Measurements from ENCODE around the gene LRRC4C.
"Not testable (repeated sequence)": the region's sequence is repeated elsewhere in the genome, so short reads cannot be mapped to it uniquely, and the experiment has no call there.

The LRRC4C gene

DNA sequence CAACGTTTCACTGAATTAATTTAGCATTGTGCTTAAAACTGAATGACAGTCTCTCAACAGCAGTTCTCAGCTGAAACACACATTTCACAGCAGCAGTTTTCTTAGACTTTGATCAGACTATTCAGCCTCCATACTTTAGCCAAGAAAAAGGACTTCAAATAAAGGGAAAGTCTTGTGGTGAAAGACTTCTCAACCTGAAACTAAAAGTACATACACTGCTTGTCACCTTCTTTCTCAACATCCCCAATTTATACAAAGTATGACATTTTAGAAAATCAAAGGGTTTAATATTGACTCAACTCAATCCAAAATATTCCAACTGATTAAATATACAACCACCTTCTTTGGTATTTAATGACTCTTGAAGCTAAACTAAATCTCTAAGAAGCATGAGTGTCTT is 419.0 kb downstream of the LRRC4C start:
- no peak for DNase-seq (ENCODE audit: low read depth in 1 of 2, low spot score in 1 of 2)

DNA sequence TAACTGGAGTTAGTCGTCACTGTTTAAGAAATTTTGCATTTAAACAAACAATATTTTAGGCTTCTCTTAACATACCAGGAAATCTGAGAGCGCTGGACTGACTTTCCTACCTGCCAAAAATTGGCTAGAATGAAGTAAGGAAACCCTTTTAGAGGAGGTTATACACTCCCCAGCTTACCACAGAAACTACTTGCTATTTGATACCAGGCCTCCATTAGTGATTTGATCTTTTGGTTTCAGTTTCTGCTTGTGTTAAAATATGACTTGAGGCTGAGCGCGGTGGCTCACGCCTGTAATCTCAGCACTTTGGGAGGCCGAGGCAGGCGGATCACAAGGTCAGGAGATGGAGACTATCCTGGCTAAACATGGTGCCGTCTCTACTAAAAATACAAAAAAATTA is 419.9 kb downstream of the LRRC4C start:
- no peak for DNase-seq (ENCODE audit: low read depth in 1 of 2, low spot score in 1 of 2)

DNA sequence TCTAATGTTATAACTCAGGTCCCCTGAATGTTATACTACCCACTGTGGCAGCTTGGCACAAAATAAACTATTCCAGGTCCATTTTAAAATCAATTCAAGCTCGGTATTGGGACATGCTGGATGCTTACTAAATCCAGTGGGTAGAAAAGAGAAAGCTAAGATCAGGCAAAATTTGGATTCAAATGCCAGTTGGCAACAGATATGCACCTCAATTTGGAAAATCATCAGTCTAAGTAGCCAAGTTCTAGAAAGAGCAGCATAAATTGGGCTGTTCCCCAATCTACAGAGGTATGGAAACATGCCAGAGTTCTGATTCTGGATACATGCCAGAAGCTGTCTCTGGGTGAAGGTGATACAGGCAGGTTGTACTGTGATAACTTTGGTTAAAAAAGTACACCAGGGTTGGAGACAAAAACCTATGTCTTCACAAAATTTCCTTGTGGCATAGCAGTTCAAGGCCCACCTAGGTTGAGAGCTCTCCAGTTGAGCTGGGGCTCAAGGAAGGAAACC is 427.8 kb downstream of the LRRC4C start:
- DNase-seq (ENCODE audit: low read depth in 1 of 2, low spot score in 1 of 2), result no peak

DNA sequence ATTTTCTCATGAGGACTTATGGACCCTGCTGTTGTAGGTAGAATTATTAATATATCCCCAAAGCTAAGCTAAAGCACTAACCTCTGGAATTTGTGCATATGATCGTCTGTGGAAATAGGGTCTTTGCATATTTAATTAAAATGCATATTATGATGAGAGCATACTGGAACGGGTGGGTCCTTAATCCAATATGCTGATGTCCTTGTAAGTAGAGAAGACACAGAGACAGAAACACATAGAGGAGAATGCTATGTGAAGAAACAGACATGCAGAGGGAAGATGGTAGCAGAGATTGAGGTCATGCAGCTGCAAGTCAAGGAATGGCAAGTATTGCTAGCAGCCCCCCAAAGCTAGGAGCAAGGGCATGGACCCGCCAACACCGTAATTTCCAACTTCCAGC is 439.2 kb downstream of the LRRC4C start:
- no peak for DNase-seq (ENCODE audit: low read depth in 1 of 2, low spot score in 1 of 2)

DNA sequence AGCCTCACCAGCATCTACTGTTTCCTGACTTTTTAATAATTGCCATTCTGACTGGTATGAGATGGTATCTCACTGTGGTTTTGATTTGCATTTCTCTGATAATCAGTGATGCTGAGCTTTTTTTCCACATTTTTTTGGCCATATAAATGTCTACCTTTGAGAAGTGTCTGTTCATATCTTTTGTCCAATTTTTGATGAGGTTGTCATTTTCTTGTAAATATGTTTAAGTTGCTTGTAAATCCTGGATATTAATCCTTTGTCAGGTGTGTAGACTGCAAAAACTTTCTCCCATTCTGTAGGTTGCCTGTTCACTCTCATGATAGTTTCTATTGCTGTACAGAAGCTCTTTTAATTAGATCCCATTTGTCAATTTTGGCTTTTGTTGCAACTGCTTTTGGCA is 439.8 kb downstream of the LRRC4C start:
- not testable (repeated sequence) for DNase-seq (ENCODE audit: low read depth in 1 of 2, low spot score in 1 of 2)

DNA sequence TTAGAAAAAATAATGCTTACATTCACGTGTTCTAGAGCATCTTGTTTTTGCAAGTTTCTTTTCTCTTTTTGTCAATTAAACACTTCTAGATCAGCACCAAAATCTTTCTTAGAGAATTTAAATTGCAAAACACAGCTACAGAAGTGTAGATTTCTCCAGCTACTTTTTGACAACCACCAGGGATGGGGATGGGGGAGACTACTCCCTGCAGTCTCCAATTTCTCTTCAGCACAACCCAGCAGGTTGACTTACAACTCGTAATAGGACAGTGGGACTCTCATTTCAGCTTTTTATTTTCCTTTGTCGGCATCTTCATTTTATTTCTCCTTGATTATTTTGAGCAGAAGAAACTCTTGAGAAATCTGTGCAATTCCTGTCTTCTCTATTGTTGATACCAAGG is 441.2 kb downstream of the LRRC4C start:
- DNase-seq (ENCODE audit: low read depth in 1 of 2, low spot score in 1 of 2), result no peak

DNA sequence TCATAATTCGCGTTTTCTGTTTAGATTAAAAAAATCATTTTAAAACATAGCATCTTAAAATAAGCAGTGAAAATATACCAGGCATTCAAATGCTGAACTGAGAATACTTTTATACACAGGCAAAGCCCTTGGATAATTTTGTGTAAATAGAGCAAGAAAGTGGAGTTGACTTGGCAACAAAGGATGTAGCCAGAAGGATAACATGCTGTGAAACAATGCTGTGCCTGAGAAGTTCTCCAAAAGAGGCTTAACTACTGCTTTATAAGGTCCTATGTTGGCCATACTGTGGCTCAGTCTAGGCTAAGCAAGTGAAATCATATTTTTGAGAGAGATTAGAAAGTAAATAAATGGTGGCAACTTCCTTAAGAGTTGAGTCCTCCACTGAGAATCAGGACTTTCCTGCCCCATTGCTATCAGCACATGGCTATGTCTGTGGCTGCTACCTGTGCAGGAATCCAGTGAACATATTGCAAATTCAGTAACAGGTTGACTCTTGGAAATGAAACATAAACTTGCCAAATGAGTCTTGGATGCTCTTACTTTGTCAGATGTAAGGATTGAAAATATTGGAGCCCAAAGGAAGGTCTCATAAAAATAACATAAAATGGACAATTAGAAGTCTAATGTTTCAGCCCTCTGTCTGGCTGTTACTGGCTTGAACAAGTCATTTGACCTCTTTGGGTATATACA is 448.9 kb downstream of the LRRC4C start:
- no peak for DNase-seq (ENCODE audit: low read depth in 1 of 2, low spot score in 1 of 2)

DNA sequence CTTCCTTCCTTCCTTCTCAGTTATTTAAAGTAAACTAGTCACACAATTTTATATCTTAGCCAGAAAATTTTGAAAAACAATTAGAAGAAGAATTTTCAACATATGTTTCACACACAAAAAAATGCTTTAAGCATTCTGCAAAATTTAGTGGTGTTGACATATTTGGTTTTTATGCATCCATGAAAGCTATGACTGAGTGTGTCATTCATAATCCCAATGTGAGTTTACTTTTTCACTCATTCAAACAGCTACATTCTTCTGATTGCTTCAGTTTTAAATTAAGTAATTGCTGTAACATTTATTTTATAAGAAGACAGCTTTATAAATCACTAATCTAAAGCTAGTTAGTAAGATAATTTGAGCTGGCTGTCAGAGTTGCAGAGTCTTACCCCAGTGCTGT is 453.5 kb downstream of the LRRC4C start:
- no peak for DNase-seq (ENCODE audit: low read depth in 1 of 2, low spot score in 1 of 2)

DNA sequence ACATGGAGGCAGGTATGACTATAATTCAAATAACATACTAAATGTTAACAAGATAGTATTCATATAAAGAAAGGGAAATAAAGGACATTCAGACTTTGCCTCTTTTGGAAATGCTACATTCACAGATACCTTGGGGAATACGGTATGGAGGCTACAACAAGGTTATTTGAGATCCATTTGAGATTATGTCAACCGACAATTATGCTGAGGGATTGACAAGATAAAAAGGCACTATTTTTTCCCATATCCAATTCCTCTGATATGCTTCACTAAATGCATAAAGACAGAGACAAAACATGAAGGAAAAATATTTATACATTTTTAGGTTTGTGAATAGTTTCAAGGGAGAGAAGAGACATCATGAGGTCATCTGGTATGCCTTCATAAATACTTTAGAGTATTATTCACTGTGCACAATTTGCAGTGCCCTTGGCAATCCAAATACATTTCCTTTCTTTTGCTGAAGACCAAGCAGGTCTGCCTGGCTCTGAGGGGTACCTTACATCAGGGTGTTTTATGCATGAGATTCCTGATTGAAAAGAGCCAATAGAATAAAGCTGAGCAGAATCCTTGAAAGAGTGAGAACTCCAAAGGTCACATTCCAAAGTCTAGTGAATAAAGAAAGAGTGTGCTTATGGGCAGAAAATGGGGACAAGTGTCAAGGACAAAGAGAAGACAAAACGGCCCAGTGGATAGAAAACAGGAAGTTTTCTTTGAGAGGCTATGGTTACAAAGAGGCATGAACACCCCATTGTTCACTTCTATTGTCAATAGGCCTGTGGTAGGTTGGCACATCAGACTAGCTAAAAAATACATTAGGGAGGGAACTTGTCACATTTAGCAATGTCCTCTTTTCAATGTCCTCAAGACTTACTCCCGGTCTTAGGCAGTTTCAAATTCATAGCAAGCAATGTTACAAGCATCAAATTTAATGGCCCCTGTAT is 455.8 kb downstream of the LRRC4C start:
- DNase-seq (ENCODE audit: low read depth in 1 of 2, low spot score in 1 of 2), result no peak

DNA sequence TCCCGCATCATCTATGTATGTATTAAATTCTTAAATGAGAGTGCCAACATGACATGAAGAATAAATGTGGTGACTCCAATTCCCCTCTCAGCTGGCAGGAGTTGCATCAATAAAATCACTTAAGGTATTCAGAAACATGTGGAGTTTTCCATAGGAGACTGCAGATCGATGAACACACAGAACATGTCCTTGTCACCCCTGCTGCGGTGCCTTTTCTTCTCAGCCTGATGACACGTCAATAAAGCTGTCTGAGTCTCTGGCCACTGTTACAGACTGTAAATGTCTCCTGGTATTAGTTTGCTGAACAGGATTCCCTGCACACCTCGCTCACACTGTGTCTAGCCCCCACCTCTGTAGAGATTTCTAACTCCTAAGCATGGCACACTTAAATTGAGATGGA is 460.5 kb downstream of the LRRC4C start:
- no peak for DNase-seq (ENCODE audit: low read depth in 1 of 2, low spot score in 1 of 2)

DNA sequence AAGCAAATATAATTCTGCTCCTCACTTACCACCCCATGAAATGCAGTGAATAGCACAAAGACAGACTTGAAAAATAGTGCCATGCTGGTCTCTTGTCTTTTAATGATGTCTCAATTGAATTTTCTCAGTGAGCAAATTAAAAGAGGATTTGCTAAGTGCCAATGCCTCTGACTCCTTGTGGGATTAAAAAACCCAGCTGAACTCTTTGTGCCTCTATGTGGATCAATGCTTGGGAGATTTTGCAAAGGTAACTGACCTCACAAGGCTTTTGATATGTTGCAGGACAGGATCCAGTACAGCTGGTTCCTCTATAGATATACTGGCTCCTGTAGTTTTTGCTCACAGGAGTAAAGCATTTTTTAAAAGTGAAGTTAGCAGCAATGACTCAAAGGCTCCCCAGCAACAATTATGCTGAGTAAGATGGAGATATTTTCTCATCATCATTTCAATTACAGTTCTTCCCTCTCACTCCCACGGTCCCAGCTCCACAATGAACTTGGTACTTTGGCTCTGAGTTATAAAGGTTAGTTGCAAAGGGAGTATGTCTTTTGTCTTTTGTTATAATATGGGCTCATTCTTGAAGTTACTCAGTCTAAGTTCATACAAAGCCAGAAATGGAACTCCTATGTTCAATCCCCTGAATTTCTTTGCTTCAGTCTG is 471.5 kb downstream of the LRRC4C start:
- no peak for DNase-seq (ENCODE audit: low read depth in 1 of 2, low spot score in 1 of 2)

DNA sequence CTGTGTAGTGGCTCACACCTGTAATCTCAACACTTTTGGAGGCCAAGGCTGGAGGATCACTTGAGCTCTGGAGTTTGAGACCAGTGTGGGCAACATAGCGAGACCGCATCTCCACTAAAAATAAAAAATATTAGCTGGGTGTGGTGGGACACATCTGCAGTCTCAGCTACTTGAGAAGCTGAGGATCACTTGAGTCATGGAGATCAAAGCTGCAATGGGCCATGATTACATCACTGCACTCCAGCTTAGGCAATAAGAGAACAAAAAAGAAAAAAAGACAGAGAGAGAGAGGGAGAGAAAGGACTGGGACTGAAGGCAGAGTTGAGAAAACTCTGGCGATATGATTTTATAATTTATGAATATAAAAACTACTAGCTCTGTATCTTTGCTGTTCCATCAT is 473.1 kb downstream of the LRRC4C start:
- DNase-seq (ENCODE audit: low read depth in 1 of 2, low spot score in 1 of 2), result no peak

DNA sequence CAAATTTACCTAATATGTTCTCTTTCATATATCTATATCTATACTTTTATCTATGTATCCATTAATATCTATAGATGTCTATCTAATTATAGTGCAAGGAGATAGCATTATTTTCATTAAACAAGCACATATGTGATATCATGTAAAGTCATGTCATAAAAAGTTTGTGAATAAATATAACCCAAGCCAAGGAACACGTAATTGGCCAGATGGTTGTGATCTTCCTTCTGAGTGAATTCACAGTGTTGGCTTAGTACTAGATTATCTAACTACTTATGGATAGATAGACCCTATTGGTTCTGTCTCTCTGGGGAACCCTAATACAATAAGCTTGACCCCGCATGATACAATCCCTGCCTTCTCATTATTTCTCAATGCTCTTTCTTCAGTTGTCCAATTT is 484.4 kb downstream of the LRRC4C start:
- DNase-seq (ENCODE audit: low read depth in 1 of 2, low spot score in 1 of 2), result no peak

DNA sequence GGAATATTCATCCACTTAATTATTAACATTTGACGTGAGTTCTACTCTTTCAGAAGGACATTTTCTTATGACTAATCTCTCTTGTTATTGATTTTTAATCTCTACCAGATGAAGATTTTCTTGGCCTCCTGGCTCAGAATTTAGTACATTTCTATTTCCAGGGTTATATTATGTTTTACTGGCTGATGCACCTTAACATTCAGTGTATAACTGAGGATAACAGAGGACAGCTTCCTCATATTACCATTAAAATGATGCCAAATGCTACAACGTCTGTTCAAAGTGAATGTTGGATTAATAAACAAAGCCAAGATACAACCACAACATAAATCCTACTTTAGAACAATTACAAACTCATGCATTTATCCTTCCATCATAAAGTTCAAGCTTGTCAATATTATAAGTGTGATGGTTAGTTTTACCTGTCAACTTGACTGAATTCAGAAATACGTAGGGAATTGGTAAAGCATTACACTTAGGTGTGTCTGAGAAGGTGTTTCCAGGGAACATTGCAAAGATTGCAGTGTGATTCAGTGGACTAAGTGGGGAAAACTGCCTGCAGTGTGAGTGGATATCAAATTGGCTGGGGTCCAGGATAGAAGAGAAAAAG is 485.2 kb downstream of the LRRC4C start:
- DNase-seq (ENCODE audit: low read depth in 1 of 2, low spot score in 1 of 2), result no peak

DNA sequence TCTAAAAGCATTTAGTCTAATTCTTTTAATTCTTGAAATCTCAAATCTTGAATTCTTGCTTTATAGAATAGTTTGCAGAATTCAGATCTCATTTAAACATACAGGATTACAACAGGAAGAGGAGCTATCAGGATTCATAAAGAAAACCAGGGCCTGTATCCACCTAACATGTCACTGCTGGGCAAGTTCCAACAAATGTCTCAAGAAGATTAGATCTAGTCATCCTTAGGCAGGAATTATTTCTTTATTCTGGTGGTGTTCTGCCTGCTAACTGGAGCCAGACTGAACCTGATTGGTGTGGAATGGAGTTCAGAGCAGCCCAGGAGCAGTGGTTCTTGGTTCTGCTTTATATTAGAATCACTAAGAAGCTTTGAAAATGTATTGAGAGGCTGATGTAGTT is 500.7 kb downstream of the LRRC4C start:
- no peak for DNase-seq (ENCODE audit: low read depth in 1 of 2, low spot score in 1 of 2)

DNA sequence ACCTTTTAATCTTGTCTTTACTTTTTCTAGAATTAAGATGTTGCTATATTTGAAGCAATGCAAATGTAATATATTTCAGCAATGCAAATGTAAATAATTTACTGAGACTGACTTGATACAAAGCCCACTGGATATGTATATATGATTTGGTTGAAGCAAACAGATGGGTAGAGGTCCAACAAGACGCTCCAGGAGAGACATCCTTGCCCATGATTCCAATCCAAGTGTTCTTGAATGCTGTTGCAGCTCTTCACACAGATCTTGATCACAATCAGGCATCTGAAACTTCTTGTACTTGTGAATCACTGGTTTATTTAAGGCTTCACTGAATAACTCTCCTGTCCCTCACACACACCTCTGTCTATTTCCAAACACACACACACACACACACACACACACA is 507.0 kb downstream of the LRRC4C start:
- no peak for DNase-seq (ENCODE audit: low read depth in 1 of 2, low spot score in 1 of 2)

DNA sequence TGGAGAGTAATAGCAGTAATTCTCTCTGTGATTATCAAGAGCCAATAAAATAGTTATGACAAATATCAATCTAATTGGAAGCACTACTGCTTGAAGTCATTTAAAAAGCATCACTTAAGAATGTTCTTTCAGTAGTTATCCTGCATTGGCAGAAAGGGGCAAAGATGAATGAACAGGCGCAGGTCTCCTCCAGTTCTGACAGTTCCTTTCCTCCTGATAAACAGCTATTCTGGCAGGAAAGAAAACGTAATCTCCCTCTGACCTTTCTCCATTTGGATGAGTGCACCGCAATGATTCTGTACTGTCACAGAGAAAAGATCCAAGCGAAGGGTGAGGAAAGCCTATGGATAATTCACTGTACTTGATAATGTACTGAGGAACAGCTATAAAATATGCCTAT is 521.5 kb downstream of the LRRC4C start:
- no peak for DNase-seq (ENCODE audit: low read depth in 1 of 2, low spot score in 1 of 2)

DNA sequence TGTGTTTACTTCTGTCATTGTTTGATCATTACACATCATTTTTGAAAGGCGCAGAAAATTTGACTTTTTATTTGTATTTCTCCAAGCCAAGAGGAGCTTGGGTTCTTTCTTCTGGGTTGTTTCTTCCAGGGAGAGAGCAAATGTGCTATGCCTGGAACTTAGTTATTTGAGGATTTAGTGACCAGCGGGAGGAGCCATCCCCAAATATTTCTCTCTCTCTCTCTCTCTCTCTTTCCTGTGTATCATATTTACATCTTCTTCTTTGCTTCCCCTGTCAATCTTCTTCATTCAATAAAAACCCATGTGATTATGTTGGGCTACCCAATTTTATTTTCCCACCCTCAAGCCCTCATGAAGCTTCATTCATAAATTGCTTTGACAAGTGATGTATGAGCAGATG is 534.5 kb downstream of the LRRC4C start:
- DNase-seq (ENCODE audit: low read depth in 1 of 2, low spot score in 1 of 2), result no peak

DNA sequence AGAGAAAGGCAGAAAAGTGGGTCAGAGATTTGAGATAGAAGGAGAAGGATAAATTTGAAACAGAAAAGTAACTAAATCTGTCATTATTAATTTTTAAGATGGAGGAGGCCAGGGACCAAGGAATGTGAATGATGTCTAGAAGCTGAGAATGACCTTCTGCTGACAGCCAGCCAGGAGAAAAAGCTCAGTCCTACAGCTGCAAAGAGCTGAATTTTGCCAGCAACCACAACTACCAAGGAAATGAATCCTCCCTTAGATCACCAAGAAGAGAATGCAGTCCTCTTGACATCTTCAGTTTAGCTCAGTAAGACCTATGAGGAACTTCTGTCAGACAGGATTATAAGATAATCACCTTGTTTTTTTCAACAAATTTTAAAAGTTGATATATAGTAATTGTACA is 538.2 kb downstream of the LRRC4C start:
- no peak for DNase-seq (ENCODE audit: low read depth in 1 of 2, low spot score in 1 of 2)

DNA sequence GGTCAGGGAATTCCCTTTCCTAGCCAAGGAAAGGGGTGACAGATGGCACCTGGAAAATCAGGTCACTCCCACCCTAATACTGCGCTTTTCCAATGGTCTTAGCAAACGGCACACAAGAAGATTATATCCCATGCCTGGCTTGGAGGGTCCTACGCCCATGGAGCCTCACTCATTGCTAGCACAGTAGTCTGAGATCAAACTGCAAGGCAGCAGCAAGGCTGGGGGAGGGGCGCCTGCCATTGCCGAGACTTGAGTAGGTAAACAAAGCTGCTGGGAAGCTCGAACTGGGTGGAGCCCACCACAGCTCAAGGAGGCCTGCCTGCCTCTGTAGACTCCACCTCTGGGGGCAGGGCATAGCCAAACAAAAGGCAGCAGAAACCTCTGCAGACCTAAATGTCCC is 548.7 kb downstream of the LRRC4C start:
- not testable (repeated sequence) for DNase-seq (ENCODE audit: low read depth in 1 of 2, low spot score in 1 of 2)

DNA sequence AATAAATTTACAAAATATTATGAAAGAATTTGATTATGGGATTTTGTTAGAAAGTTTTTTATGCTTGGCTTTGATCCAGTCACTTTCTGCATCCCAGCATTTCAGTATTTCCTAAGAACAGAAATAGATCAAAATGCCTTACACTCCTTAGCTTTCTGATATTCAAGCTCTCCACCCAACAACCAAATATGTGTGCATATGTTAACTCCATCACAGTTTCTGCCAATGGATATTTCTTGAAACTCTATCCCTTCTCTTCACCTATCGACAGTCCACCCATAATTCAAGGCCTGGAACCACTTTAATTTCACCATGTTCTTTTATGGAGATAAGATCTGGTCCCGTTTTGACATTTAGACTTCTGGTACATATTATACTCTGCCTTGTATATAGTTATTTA is 565.0 kb downstream of the LRRC4C start:
- no peak for DNase-seq (ENCODE audit: low read depth in 1 of 2, low spot score in 1 of 2)

Data from activated CD4-positive, alpha-beta T cell treated with anti-CD3 and anti-CD28 coated beads, Interleukin-2, amount 50 U/mL, for 24 hours (primary cell).